GM23338 (cell line): ENCODE data around the gene VPS8. TPM values are rescaled to one million over a fixed set of nuclear protein-coding genes. Genes with fewer than 3 reads are reported as not detected.

Experiments used
- ATAC-seq: fragments of 200-7000 bp; cut with Tn5 transposase; 3 replicates; pipeline ENCODE4 v1.9.1; 2020
- DNase-seq: peaks from one replicate; pipeline ENCODE4 v3.0.0-alpha.2; 2015; ENCODE audit warnings: low spot score
- H2AFZ ChIP-seq: fragments of 200-600 bp; sonication (generic); 2 replicates; pipeline ENCODE4 v1.8.0; 2016; ENCODE audit warnings: antibody characterized with exemption, mild to moderate bottlenecking, moderate library complexity
- H3F3A ChIP-seq: fragments of 200-600 bp; sonication (generic); replicated peaks from 2 replicates; pipeline ENCODE4 v1.8.0; 2017; ENCODE audit warnings: antibody characterized with exemption, mixed run types, low read depth
- H3K27ac ChIP-seq: fragments of 200-600 bp; sonication (generic); 2 replicates; pipeline ENCODE4 v1.6.1; 2016; ENCODE audit warnings: low read depth
- H3K27me3 ChIP-seq: fragments of 200-600 bp; sonication (generic); 2 replicates; pipeline ENCODE4 v1.8.0; 2016; ENCODE audit warnings: mild to moderate bottlenecking, mixed run types, moderate library complexity; ENCODE audit not compliant: insufficient read depth
- H3K36me3 ChIP-seq: fragments of 200-600 bp; sonication (generic); 2 replicates; pipeline ENCODE4 v1.8.0; 2016; ENCODE audit warnings: mild to moderate bottlenecking; ENCODE audit not compliant: insufficient read depth
- H3K4me1 ChIP-seq: fragments of 200-600 bp; sonication (generic); 2 replicates; pipeline ENCODE4 v1.8.0; 2016; ENCODE audit warnings: mild to moderate bottlenecking, moderate library complexity; ENCODE audit not compliant: insufficient read depth
- H3K4me2 ChIP-seq: fragments of 200-600 bp; sonication (generic); 2 replicates; pipeline ENCODE4 v1.7.1; 2017; ENCODE audit warnings: mixed run types
- H3K4me3 ChIP-seq: fragments of 200-600 bp; sonication (generic); 2 replicates; pipeline ENCODE4 v1.6.1; 2016; ENCODE audit warnings: mixed run types
- H3K79me2 ChIP-seq: fragments of 200-600 bp; sonication (generic); replicated peaks from 2 replicates; pipeline ENCODE4 v1.8.0; 2017; ENCODE audit warnings: mild to moderate bottlenecking; ENCODE audit not compliant: insufficient read depth
- H3K9me2 ChIP-seq: fragments of 200-600 bp; sonication (generic); 2 replicates; pipeline ENCODE4 v1.8.0; 2017; ENCODE audit not compliant: insufficient read depth
- H4K20me1 ChIP-seq: fragments of 200-600 bp; sonication (generic); replicated peaks from 2 replicates; pipeline ENCODE4 v1.8.0; 2017; ENCODE audit warnings: mild to moderate bottlenecking; ENCODE audit not compliant: insufficient read depth
- H3K27ac Mint-ChIP-seq: 2 replicates; pipeline ENCODE4 v1.8.0; 2020; ENCODE audit warnings: inconsistent platforms, mild to moderate bottlenecking, moderate library complexity, mixed read lengths
- H3K27me3 Mint-ChIP-seq: 3 replicates; pipeline ENCODE4 v1.8.0; 2022; ENCODE audit warnings: low read depth, mild to moderate bottlenecking, moderate library complexity, mixed read lengths, inconsistent platforms; ENCODE audit not compliant: insufficient read depth, poor library complexity
- H3K36me3 Mint-ChIP-seq: 3 replicates; pipeline ENCODE4 v1.8.0; 2021; ENCODE audit warnings: low read depth, mild to moderate bottlenecking, inconsistent platforms, moderate library complexity, mixed read lengths
- H3K4me1 Mint-ChIP-seq: 3 replicates; pipeline ENCODE4 v1.8.0; 2020; ENCODE audit warnings: mild to moderate bottlenecking, inconsistent platforms, mixed read lengths
- H3K4me3 Mint-ChIP-seq: 3 replicates; pipeline ENCODE4 v1.8.0; 2021; ENCODE audit warnings: moderate library complexity, mild to moderate bottlenecking, inconsistent platforms, mixed read lengths
- H3K9me3 Mint-ChIP-seq: 3 replicates; pipeline ENCODE4 v1.8.0; 2020; ENCODE audit warnings: moderate library complexity, mild to moderate bottlenecking, inconsistent platforms, mixed read lengths
- CREB1 ChIP-seq: fragments of 250-450 bp; sonication (Bioruptor Pico); IDR thresholded peaks from 2 replicates; pipeline ENCODE4 v1.5.0; 2020; ENCODE audit warnings: low read depth, mild to moderate bottlenecking, moderate library complexity
- EZH2 ChIP-seq: fragments of 200-600 bp; sonication (generic); IDR thresholded peaks from one replicate; pipeline ENCODE4 v1.8.0; 2017; ENCODE audit warnings: antibody characterized with exemption, mild to moderate bottlenecking, low read depth; ENCODE audit not compliant: unreplicated experiment
- EZH2phosphoT487 ChIP-seq: fragments of 200-600 bp; sonication (generic); IDR thresholded peaks from one replicate; pipeline ENCODE4 v1.8.1; 2018; ENCODE audit warnings: antibody characterized with exemption; ENCODE audit not compliant: unreplicated experiment
- JUNB ChIP-seq: IDR thresholded peaks from one replicate; pipeline ENCODE4 v1.6.1; 2016; ENCODE audit warnings: antibody characterized with exemption; ENCODE audit not compliant: unreplicated experiment
- NANOG ChIP-seq: IDR thresholded peaks from 2 replicates; pipeline ENCODE4 v1.6.1; 2016; ENCODE audit warnings: antibody characterized with exemption, borderline replicate concordance
- POLR2AphosphoS5 ChIP-seq: IDR thresholded peaks from 2 replicates; pipeline ENCODE4 v1.6.1; 2016; ENCODE audit warnings: antibody characterized with exemption, low read depth
- STAT1 ChIP-seq: IDR thresholded peaks from one replicate; pipeline ENCODE4 v1.6.1; 2016; ENCODE audit warnings: antibody characterized with exemption; ENCODE audit not compliant: unreplicated experiment
- ZNF114 ChIP-seq: fragments of 250-450 bp; sonication (Bioruptor Pico); IDR thresholded peaks from 2 replicates; pipeline ENCODE4 v1.5.0; 2020; ENCODE audit warnings: mild to moderate bottlenecking, moderate library complexity
- ZNF331 ChIP-seq: fragments of 250-450 bp; sonication (Bioruptor Pico); IDR thresholded peaks from 2 replicates; pipeline ENCODE4 v1.5.0; 2020; ENCODE audit warnings: low read depth, mild to moderate bottlenecking, moderate library complexity
- polyA plus RNA-seq: library from polyadenylated mRNA; unstranded; fragments of >200 nt; fragmentation: Nextera tagmentation; extraction: Ambion mirVana; gene quantifications from 2 replicates; pipeline ENCODE4 v1.2.1, GENCODE V29; 2016
- total RNA-seq: library from RNA; depleted of rRNA; stranded (reverse); fragments of >200 nt; shearing (Covaris generic); gene quantifications from 2 replicates; pipeline ENCODE4 v1.2.3, GENCODE V29; 2014
- TF ChIP-seq, protein P1 (sequence below), 2 experiments: fragments of 200-600 bp in 1 of 2; sonication (generic) in 1 of 2; conservative IDR thresholded peaks; 2 replicates each; pipeline versions ENCODE4 v1.5.1 to v1.6.1; 2016 to 2017; ENCODE audit warnings: antibody characterized with exemption in 2 of 2, low read depth in 2 of 2, mild to moderate bottlenecking in 2 of 2, moderate library complexity in 1 of 2
- TF ChIP-seq, protein P2 (sequence below): IDR thresholded peaks from 2 replicates; pipeline ENCODE4 v1.6.1; 2016; ENCODE audit warnings: antibody characterized with exemption
- TF ChIP-seq, protein P3 (sequence below): IDR thresholded peaks from one replicate; pipeline ENCODE4 v1.6.1; 2018; ENCODE audit warnings: antibody characterized with exemption; ENCODE audit not compliant: unreplicated experiment
- TF ChIP-seq, protein P4 (sequence below): fragments of 250-450 bp; sonication (Bioruptor Pico); IDR thresholded peaks from 2 replicates; pipeline ENCODE4 v1.5.0; 2020; ENCODE audit warnings: mild to moderate bottlenecking, moderate library complexity

Gene VPS8
- total and polyA plus RNA-seq, 2 experiments from 2014 or later, result 17.3 to 45.5 TPM

DNA sequence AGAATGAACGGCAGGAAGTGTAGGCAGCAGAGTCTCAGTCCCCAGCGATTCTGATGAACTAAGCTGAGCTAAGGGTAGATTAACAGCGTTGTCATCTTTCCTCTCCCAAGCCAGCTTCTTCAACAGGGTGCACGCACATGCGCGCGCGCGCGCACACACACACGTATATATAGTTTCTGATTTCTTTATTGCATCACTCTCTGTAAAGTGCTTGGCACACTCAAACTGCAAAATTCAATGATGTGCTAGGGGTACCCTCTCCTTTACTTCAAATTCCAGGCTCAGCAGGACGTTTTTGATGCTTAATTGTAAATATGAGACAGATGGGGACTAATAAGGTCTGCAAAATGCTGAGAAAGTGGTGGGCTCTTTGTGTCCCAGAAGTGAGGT is 26.1 kb upstream of the VPS8 start:
- Histone ChIP-seq H4K20me1 (no peaks in the 10 kb centered on the region), H3K27ac (no peak overlapping the region), H3K4me1 (no peaks in the 10 kb centered on the region), H3K27me3 (no peaks in the 10 kb centered on the region), H3K9me2 (0 out of 2 replicates have a peak, but pooled peaks cover 3% of the 10 kb centered on the region), H3K36me3 (no peaks in the 10 kb centered on the region), H3K79me2 (no peaks in the 10 kb centered on the region), H3K4me2 (no peak overlapping the region), H3F3A (no peaks in the 10 kb centered on the region), H2AFZ (peak overlapping the region; percentile 94), H3K4me3 (no peak overlapping the region)
- DNase-seq, result no peak
- H3K27me3 Mint-ChIP-seq, result peaks cover 8% of the 10 kb centered on the region
- H3K36me3 Mint-ChIP-seq, result no peaks in the 10 kb centered on the region
- H3K9me3 Mint-ChIP-seq, result no peaks in the 10 kb centered on the region
- H3K27ac Mint-ChIP-seq, result no peak overlapping the region
- H3K4me1 Mint-ChIP-seq, result peaks cover 27% of the 10 kb centered on the region
- H3K4me3 Mint-ChIP-seq, result no peak overlapping the region
- ATAC-seq, result no peak
- TF ChIP-seq POLR2AphosphoS5, result no peak
- TF ChIP-seq ZNF114 (CRISPR knock-in tag), result no peak
- TF ChIP-seq, protein P1, sequence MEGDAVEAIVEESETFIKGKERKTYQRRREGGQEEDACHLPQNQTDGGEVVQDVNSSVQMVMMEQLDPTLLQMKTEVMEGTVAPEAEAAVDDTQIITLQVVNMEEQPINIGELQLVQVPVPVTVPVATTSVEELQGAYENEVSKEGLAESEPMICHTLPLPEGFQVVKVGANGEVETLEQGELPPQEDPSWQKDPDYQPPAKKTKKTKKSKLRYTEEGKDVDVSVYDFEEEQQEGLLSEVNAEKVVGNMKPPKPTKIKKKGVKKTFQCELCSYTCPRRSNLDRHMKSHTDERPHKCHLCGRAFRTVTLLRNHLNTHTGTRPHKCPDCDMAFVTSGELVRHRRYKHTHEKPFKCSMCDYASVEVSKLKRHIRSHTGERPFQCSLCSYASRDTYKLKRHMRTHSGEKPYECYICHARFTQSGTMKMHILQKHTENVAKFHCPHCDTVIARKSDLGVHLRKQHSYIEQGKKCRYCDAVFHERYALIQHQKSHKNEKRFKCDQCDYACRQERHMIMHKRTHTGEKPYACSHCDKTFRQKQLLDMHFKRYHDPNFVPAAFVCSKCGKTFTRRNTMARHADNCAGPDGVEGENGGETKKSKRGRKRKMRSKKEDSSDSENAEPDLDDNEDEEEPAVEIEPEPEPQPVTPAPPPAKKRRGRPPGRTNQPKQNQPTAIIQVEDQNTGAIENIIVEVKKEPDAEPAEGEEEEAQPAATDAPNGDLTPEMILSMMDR (conservative IDR thresholded peaks at IDR 0.05; ENCODE audit: low read depth in 2 of 2), result no peak
- TF ChIP-seq EZH2, result no peak
- no peak for TF ChIP-seq STAT1
- TF ChIP-seq JUNB, result no peak
- no peak for TF ChIP-seq CREB1 (CRISPR knock-in tag)
- no peak for TF ChIP-seq NANOG
- TF ChIP-seq, protein P2, sequence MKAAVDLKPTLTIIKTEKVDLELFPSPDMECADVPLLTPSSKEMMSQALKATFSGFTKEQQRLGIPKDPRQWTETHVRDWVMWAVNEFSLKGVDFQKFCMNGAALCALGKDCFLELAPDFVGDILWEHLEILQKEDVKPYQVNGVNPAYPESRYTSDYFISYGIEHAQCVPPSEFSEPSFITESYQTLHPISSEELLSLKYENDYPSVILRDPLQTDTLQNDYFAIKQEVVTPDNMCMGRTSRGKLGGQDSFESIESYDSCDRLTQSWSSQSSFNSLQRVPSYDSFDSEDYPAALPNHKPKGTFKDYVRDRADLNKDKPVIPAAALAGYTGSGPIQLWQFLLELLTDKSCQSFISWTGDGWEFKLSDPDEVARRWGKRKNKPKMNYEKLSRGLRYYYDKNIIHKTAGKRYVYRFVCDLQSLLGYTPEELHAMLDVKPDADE, result no peak
- TF ChIP-seq EZH2phosphoT487, result no peak
- TF ChIP-seq, protein P3, sequence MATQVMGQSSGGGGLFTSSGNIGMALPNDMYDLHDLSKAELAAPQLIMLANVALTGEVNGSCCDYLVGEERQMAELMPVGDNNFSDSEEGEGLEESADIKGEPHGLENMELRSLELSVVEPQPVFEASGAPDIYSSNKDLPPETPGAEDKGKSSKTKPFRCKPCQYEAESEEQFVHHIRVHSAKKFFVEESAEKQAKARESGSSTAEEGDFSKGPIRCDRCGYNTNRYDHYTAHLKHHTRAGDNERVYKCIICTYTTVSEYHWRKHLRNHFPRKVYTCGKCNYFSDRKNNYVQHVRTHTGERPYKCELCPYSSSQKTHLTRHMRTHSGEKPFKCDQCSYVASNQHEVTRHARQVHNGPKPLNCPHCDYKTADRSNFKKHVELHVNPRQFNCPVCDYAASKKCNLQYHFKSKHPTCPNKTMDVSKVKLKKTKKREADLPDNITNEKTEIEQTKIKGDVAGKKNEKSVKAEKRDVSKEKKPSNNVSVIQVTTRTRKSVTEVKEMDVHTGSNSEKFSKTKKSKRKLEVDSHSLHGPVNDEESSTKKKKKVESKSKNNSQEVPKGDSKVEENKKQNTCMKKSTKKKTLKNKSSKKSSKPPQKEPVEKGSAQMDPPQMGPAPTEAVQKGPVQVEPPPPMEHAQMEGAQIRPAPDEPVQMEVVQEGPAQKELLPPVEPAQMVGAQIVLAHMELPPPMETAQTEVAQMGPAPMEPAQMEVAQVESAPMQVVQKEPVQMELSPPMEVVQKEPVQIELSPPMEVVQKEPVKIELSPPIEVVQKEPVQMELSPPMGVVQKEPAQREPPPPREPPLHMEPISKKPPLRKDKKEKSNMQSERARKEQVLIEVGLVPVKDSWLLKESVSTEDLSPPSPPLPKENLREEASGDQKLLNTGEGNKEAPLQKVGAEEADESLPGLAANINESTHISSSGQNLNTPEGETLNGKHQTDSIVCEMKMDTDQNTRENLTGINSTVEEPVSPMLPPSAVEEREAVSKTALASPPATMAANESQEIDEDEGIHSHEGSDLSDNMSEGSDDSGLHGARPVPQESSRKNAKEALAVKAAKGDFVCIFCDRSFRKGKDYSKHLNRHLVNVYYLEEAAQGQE, result no peak
- TF ChIP-seq, protein P4, sequence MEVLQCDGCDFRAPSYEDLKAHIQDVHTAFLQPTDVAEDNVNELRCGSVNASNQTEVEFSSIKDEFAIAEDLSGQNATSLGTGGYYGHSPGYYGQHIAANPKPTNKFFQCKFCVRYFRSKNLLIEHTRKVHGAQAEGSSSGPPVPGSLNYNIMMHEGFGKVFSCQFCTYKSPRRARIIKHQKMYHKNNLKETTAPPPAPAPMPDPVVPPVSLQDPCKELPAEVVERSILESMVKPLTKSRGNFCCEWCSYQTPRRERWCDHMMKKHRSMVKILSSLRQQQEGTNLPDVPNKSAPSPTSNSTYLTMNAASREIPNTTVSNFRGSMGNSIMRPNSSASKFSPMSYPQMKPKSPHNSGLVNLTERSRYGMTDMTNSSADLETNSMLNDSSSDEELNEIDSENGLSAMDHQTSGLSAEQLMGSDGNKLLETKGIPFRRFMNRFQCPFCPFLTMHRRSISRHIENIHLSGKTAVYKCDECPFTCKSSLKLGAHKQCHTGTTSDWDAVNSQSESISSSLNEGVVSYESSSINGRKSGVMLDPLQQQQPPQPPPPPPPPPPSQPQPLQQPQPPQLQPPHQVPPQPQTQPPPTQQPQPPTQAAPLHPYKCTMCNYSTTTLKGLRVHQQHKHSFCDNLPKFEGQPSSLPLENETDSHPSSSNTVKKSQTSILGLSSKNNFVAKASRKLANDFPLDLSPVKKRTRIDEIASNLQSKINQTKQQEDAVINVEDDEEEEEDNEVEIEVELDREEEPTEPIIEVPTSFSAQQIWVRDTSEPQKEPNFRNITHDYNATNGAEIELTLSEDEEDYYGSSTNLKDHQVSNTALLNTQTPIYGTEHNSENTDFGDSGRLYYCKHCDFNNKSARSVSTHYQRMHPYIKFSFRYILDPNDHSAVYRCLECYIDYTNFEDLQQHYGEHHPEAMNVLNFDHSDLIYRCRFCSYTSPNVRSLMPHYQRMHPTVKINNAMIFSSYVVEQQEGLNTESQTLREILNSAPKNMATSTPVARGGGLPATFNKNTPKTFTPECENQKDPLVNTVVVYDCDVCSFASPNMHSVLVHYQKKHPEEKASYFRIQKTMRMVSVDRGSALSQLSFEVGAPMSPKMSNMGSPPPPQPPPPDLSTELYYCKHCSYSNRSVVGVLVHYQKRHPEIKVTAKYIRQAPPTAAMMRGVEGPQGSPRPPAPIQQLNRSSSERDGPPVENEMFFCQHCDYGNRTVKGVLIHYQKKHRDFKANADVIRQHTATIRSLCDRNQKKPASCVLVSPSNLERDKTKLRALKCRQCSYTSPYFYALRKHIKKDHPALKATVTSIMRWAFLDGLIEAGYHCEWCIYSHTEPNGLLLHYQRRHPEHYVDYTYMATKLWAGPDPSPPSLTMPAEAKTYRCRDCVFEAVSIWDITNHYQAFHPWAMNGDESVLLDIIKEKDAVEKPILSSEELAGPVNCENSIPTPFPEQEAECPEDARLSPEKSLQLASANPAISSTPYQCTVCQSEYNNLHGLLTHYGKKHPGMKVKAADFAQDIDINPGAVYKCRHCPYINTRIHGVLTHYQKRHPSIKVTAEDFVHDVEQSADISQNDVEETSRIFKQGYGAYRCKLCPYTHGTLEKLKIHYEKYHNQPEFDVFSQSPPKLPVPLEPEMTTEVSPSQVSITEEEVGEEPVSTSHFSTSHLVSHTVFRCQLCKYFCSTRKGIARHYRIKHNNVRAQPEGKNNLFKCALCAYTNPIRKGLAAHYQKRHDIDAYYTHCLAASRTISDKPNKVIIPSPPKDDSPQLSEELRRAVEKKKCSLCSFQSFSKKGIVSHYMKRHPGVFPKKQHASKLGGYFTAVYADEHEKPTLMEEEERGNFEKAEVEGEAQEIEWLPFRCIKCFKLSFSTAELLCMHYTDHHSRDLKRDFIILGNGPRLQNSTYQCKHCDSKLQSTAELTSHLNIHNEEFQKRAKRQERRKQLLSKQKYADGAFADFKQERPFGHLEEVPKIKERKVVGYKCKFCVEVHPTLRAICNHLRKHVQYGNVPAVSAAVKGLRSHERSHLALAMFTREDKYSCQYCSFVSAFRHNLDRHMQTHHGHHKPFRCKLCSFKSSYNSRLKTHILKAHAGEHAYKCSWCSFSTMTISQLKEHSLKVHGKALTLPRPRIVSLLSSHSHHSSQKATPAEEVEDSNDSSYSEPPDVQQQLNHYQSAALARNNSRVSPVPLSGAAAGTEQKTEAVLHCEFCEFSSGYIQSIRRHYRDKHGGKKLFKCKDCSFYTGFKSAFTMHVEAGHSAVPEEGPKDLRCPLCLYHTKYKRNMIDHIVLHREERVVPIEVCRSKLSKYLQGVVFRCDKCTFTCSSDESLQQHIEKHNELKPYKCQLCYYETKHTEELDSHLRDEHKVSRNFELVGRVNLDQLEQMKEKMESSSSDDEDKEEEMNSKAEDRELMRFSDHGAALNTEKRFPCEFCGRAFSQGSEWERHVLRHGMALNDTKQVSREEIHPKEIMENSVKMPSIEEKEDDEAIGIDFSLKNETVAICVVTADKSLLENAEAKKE (CRISPR knock-in tag), result no peak
- no peak for TF ChIP-seq ZNF331 (CRISPR knock-in tag)
